Mucosa of stomach (tissue), 1 donor: ENCODE results near the gene CATSPERE.
"Not testable (repeated sequence)": the region's sequence is repeated elsewhere in the genome, so short reads cannot be mapped to it uniquely, and the experiment has no call there.

Experiments used
- H3K27me3 ChIP-seq: one replicate; pipeline ENCODE4 v1.7.0; 2013; ENCODE audit warnings: mild to moderate bottlenecking, low read length; ENCODE audit not compliant: control insufficient read depth, insufficient read depth
- H3K36me3 ChIP-seq: one replicate; pipeline ENCODE4 v1.7.0; 2013; ENCODE audit warnings: low read length; ENCODE audit not compliant: control insufficient read depth, insufficient read depth
- H3K4me1 ChIP-seq: one replicate; pipeline ENCODE4 v1.7.0; 2013; ENCODE audit warnings: mild to moderate bottlenecking, low read length; ENCODE audit not compliant: control insufficient read depth, insufficient read depth
- H3K4me3 ChIP-seq: one replicate; pipeline ENCODE4 v1.7.0; 2013; ENCODE audit warnings: low read length
- H3K9ac ChIP-seq: one replicate; pipeline ENCODE4 v1.7.0; 2013; ENCODE audit warnings: mild to moderate bottlenecking, low read length, moderate library complexity
- H3K9me3 ChIP-seq: one replicate; pipeline ENCODE4 v1.7.0; 2013; ENCODE audit warnings: mild to moderate bottlenecking, low read length, moderate library complexity; ENCODE audit not compliant: control insufficient read depth
- donor health status: Pancreatic carcinoma.

Gene CATSPERE

GRCh38 chr1:244450597-244451538 lies 10.2 kb upstream of the CATSPERE start:
- H3K36me3 ChIP-seq: no peaks in the 10 kb centered on the region
- H3K27me3 ChIP-seq: no peaks in the 10 kb centered on the region
- peaks cover 30% of the 10 kb centered on the region for H3K4me1 ChIP-seq

GRCh38 chr1:244451539-244451950 lies 9.5 kb upstream of the CATSPERE start, which contains the start of gene ADSS2:
Gene ADSS2 (minus strand): TSS chr1:244451909. CDS start chr1:244451817, 92 bp downstream.
- peak within 1 kb of the TSS; percentile 93 for H3K9ac ChIP-seq
- no peaks in the 10 kb centered on the region for H3K36me3 ChIP-seq
- peaks cover 30% of the 10 kb centered on the region for H3K4me1 ChIP-seq
- H3K27me3 ChIP-seq: no peaks in the 10 kb centered on the region
- H3K9me3 ChIP-seq: no peaks in the 10 kb centered on the region
- H3K4me3 ChIP-seq: peak within 1 kb of the TSS; percentile 88

More at GRCh38 chr1:244450597-244451538, 10.2 kb upstream of the CATSPERE start:
- Histone ChIP-seq H3K9ac (peak overlapping the region; percentile 93), H3K4me3 (peak overlapping the region; percentile 88), H3K9me3 (no peaks in the 10 kb centered on the region)

- H3K4me1 ChIP-seq: peaks cover 30% of the 10 kb centered on the region
- H3K9ac ChIP-seq: peak overlapping the region; percentile 93
- H3K27me3 ChIP-seq: no peaks in the 10 kb centered on the region
- no peaks in the 10 kb centered on the region for H3K9me3 ChIP-seq
- H3K36me3 ChIP-seq: no peaks in the 10 kb centered on the region
- no peak overlapping the region for H3K4me3 ChIP-seq
Observed at GRCh38 chr1:244451951-244452795, 8.9 kb upstream of the CATSPERE start.

GRCh38 chr1:244454412-244454811 lies 6.7 kb upstream of the CATSPERE start:
- H3K27me3 ChIP-seq: no peaks in the 10 kb centered on the region
- no peak overlapping the region for H3K9ac ChIP-seq
- H3K4me3 ChIP-seq: no peak overlapping the region
- no peaks in the 10 kb centered on the region for H3K36me3 ChIP-seq
- peaks cover 24% of the 10 kb centered on the region for H3K4me1 ChIP-seq
- no peaks in the 10 kb centered on the region for H3K9me3 ChIP-seq

- H3K4me1 ChIP-seq: peaks cover 26% of the 10 kb centered on the region
- H3K9me3 ChIP-seq: no peaks in the 10 kb centered on the region
- H3K9ac ChIP-seq: no peak overlapping the region
- H3K36me3 ChIP-seq: no peaks in the 10 kb centered on the region
- no peak overlapping the region for H3K4me3 ChIP-seq
- H3K27me3 ChIP-seq: no peaks in the 10 kb centered on the region
Observed at GRCh38 chr1:244456586-244456985, 4.5 kb upstream of the CATSPERE start.

GRCh38 chr1:244458781-244459180 lies 2.3 kb upstream of the CATSPERE start:
- Histone ChIP-seq H3K4me1 (peaks cover 31% of the 10 kb centered on the region), H3K9ac (no peak overlapping the region), H3K36me3 (no peaks in the 10 kb centered on the region), H3K4me3 (no peak overlapping the region), H3K27me3 (no peaks in the 10 kb centered on the region), H3K9me3 (no peaks in the 10 kb centered on the region)

- Histone ChIP-seq H3K36me3 (no peaks in the 10 kb centered on the region), H3K27me3 (no peaks in the 10 kb centered on the region), H3K4me3 (no peak overlapping the region), H3K9me3 (no peaks in the 10 kb centered on the region), H3K4me1 (peaks cover 19% of the 10 kb centered on the region), H3K9ac (no peak overlapping the region)
Observed at GRCh38 chr1:244460197-244460596, 876 bp upstream of the CATSPERE start.

- no peaks in the 10 kb centered on the region for H3K27me3 ChIP-seq
- no peaks in the 10 kb centered on the region for H3K36me3 ChIP-seq
- H3K4me1 ChIP-seq: peaks cover 4% of the 10 kb centered on the region
- H3K4me3 ChIP-seq: no peak overlapping the region
- H3K9ac ChIP-seq: no peak overlapping the region
- no peaks in the 10 kb centered on the region for H3K9me3 ChIP-seq
Observed at GRCh38 chr1:244466724-244467123, 5.7 kb downstream of the CATSPERE start.

GRCh38 chr1:244473059-244473605 lies 12.1 kb downstream of the CATSPERE start:
- Histone ChIP-seq H3K9me3 (no peaks in the 10 kb centered on the region), H3K4me1 (no peaks in the 10 kb centered on the region), H3K27me3 (no peaks in the 10 kb centered on the region), H3K36me3 (no peaks in the 10 kb centered on the region), H3K4me3 (no peak overlapping the region), H3K9ac (no peak overlapping the region)

- H3K27me3 ChIP-seq, H3K9me3 ChIP-seq, H3K4me1 ChIP-seq, H3K4me3 ChIP-seq, H3K9ac ChIP-seq, H3K36me3 ChIP-seq: not testable (repeated sequence)
Observed at GRCh38 chr1:244484971-244485370, 23.9 kb downstream of the CATSPERE start.

- Histone ChIP-seq H3K9ac (no peak overlapping the region), H3K4me3 (no peak overlapping the region), H3K36me3 (no peaks in the 10 kb centered on the region), H3K4me1 (no peaks in the 10 kb centered on the region), H3K9me3 (no peaks in the 10 kb centered on the region), H3K27me3 (no peaks in the 10 kb centered on the region)
Observed at GRCh38 chr1:244494653-244495052, 33.6 kb downstream of the CATSPERE start.

- Histone ChIP-seq H3K9me3 (no peaks in the 10 kb centered on the region), H3K4me1 (no peaks in the 10 kb centered on the region), H3K4me3 (no peak overlapping the region), H3K36me3 (no peaks in the 10 kb centered on the region), H3K27me3 (no peaks in the 10 kb centered on the region), H3K9ac (no peak overlapping the region)
Observed at GRCh38 chr1:244496186-244496585, 35.1 kb downstream of the CATSPERE start.
